Measurements from ENCODE around the gene DNPH1.

The DNPH1 gene

GRCh38 chr6:43217351-43217750, 11.9 kb downstream of the DNPH1 start:
- Histone ChIP-seq H3K27me3 (ENCODE audit: insufficient read depth, poor library complexity, severe bottlenecking) (no peaks in the 10 kb centered on the region), H3K27ac (ENCODE audit: poor library complexity, severe bottlenecking) (no peak overlapping the region), H3K4me1 (ENCODE audit: insufficient read depth, poor library complexity, severe bottlenecking) (no peaks in the 10 kb centered on the region), H3K4me3 (ENCODE audit: severe bottlenecking) (no peak overlapping the region), H3K9me3 (ENCODE audit: severe bottlenecking) (no peaks in the 10 kb centered on the region), H3K36me3 (ENCODE audit: low read depth) (no peaks in the 10 kb centered on the region; the same call in 1 of the 2 replicates)
- no peak for TF ChIP-seq CTCF (IDR thresholded peaks at IDR 0.05; ENCODE audit: poor library complexity, severe bottlenecking)
- no peak for DNase-seq (ENCODE audit: low spot score)
- no peak for ATAC-seq (ENCODE audit: low read depth)

- DNase-seq (ENCODE audit: low spot score) (no peak), ATAC-seq (ENCODE audit: low read depth) (no peak)
- Histone ChIP-seq H3K27me3 (ENCODE audit: insufficient read depth, poor library complexity, severe bottlenecking) (no peaks in the 10 kb centered on the region), H3K4me1 (ENCODE audit: insufficient read depth, poor library complexity, severe bottlenecking) (no peaks in the 10 kb centered on the region), H3K4me3 (ENCODE audit: severe bottlenecking) (no peak overlapping the region), H3K27ac (ENCODE audit: poor library complexity, severe bottlenecking) (no peak overlapping the region), H3K9me3 (ENCODE audit: severe bottlenecking) (no peaks in the 10 kb centered on the region), H3K36me3 (ENCODE audit: low read depth) (no peaks in the 10 kb centered on the region; the same call in 1 of the 2 replicates)
- no peak for TF ChIP-seq CTCF (IDR thresholded peaks at IDR 0.05; ENCODE audit: poor library complexity, severe bottlenecking)
Observed at GRCh38 chr6:43216200-43216599, 13.1 kb downstream of the DNPH1 start.

GRCh38 chr6:43215066-43215465, 14.2 kb downstream of the DNPH1 start:
- DNase-seq (ENCODE audit: low spot score) (peak; percentile 25), ATAC-seq (ENCODE audit: low read depth) (no peak)
- Histone ChIP-seq H3K27me3 (ENCODE audit: insufficient read depth, poor library complexity, severe bottlenecking) (no peaks in the 10 kb centered on the region), H3K4me1 (ENCODE audit: insufficient read depth, poor library complexity, severe bottlenecking) (no peaks in the 10 kb centered on the region), H3K4me3 (ENCODE audit: severe bottlenecking) (no peak overlapping the region), H3K9me3 (ENCODE audit: severe bottlenecking) (no peaks in the 10 kb centered on the region), H3K27ac (ENCODE audit: poor library complexity, severe bottlenecking) (no peak overlapping the region), H3K36me3 (ENCODE audit: low read depth) (no peaks in the 10 kb centered on the region; the same call in 1 of the 2 replicates)
- TF ChIP-seq CTCF (IDR thresholded peaks at IDR 0.05; ENCODE audit: poor library complexity, severe bottlenecking) = no peak

DNA sequence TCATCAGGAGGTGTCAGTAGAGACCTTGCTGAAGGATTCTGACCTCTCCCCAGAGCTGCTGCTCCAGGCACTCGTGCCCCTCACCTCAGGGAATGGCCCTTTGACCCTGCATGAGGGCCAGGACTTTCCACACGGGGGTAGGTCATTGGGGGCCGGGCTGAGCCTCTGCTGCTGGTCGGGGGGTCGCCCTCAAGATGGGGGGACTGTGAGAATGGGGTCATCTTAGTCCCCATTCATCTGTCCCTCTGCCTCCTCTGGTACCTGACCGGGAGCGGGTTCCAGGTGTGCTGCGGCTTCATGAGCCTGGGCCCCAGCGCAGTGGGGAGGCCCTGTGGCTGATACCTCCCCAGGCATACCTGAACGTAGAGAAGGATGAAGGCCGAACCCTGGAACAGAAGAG, 15.8 kb downstream of the DNPH1 start:
- Histone ChIP-seq H3K4me3 (ENCODE audit: severe bottlenecking) (no peak overlapping the region), H3K36me3 (ENCODE audit: low read depth) (no peaks in the 10 kb centered on the region; the same call in 1 of the 2 replicates), H3K27me3 (ENCODE audit: insufficient read depth, poor library complexity, severe bottlenecking) (no peaks in the 10 kb centered on the region), H3K27ac (ENCODE audit: poor library complexity, severe bottlenecking) (no peak overlapping the region), H3K9me3 (ENCODE audit: severe bottlenecking) (no peaks in the 10 kb centered on the region), H3K4me1 (ENCODE audit: insufficient read depth, poor library complexity, severe bottlenecking) (no peaks in the 10 kb centered on the region)
- ATAC-seq (ENCODE audit: low read depth) = no peak
- peak; percentile 29 for DNase-seq (ENCODE audit: low spot score)
- TF ChIP-seq CTCF (IDR thresholded peaks at IDR 0.05; ENCODE audit: poor library complexity, severe bottlenecking) = no peak

DNA sequence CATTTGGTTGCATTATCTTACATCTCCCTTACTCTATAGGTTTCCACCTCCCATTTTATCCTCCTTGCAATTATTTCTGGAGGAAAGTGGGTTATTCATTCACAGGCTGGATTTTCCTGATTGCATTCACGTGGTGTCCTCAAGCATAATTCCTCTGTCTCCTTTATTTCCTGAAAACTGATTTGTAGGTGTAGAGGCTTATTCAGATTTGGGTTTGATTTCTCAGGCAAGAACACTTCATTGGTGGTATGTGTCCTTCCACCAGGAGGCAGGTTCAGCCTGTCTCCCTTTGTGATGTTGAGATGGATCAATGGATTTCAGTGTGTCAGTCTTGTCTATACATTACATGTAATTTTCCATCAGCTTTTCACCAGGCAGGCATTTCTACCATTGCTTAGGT, 17.3 kb downstream of the DNPH1 start:
- ATAC-seq (ENCODE audit: low read depth) (no peak), DNase-seq (ENCODE audit: low spot score) (no peak)
- Histone ChIP-seq H3K9me3 (ENCODE audit: severe bottlenecking) (no peaks in the 10 kb centered on the region), H3K4me1 (ENCODE audit: insufficient read depth, poor library complexity, severe bottlenecking) (no peaks in the 10 kb centered on the region), H3K36me3 (ENCODE audit: low read depth) (peaks cover 9% of the 10 kb centered on the region), H3K27ac (ENCODE audit: poor library complexity, severe bottlenecking) (no peak overlapping the region), H3K4me3 (ENCODE audit: severe bottlenecking) (no peak overlapping the region), H3K27me3 (ENCODE audit: insufficient read depth, poor library complexity, severe bottlenecking) (no peaks in the 10 kb centered on the region)
- peak; percentile 14 for TF ChIP-seq CTCF (IDR thresholded peaks at IDR 0.05; ENCODE audit: poor library complexity, severe bottlenecking)

All from RWPE2 (cell line).